Smooth muscle cell (in vitro differentiated cells): ENCODE measurements around the gene IFT172. TPM values are rescaled to one million over a fixed set of nuclear protein-coding genes. Genes with fewer than 3 reads are reported as not detected.

ENCODE experiments used
- DNase-seq: peaks from one replicate; lab custom pipeline; 2025; ENCODE audit not compliant: unreplicated experiment; lab: John Stamatoyannopoulos, UW
- H2AFZ ChIP-seq: fragments of 200-600 bp; sonication (generic); 2 replicates; pipeline ENCODE4 v1.6.0; 2016; ENCODE audit warnings: antibody characterized with exemption, low read depth, mild to moderate bottlenecking
- H3F3A ChIP-seq: fragments of 200-600 bp; sonication (generic); 2 replicates; pipeline ENCODE4 v1.6.0; 2017; ENCODE audit warnings: antibody characterized with exemption, low read depth
- H3K27ac ChIP-seq: fragments of 200-600 bp; sonication (generic); 2 replicates; pipeline ENCODE4 v1.5.1; 2016; ENCODE audit warnings: low read depth, mild to moderate bottlenecking
- H3K27me3 ChIP-seq: fragments of 200-600 bp; sonication (generic); 2 replicates; pipeline ENCODE4 v1.6.1; 2016; ENCODE audit warnings: low read depth, mild to moderate bottlenecking
- H3K36me3 ChIP-seq: fragments of 200-600 bp; sonication (generic); 2 replicates; pipeline ENCODE4 v1.5.1; 2016; ENCODE audit warnings: low read depth
- H3K4me1 ChIP-seq: fragments of 200-600 bp; sonication (generic); 2 replicates; pipeline ENCODE4 v1.5.1; 2016; ENCODE audit warnings: low read depth
- H3K4me2 ChIP-seq: fragments of 200-600 bp; sonication (generic); 2 replicates; pipeline ENCODE4 v1.6.0; 2016; ENCODE audit warnings: mild to moderate bottlenecking
- H3K4me3 ChIP-seq: fragments of 200-600 bp; sonication (generic); 2 replicates; pipeline ENCODE4 v1.5.1; 2016; ENCODE audit warnings: mild to moderate bottlenecking
- H3K79me2 ChIP-seq: fragments of 200-600 bp; sonication (generic); 2 replicates; pipeline ENCODE4 v1.6.0; 2016; ENCODE audit warnings: low read depth, mild to moderate bottlenecking
- H3K9ac ChIP-seq: fragments of 200-600 bp; sonication (generic); 2 replicates; pipeline ENCODE4 v1.6.0; 2016; ENCODE audit warnings: low read depth
- H3K9me3 ChIP-seq: fragments of 200-600 bp; sonication (generic); replicated peaks from 2 replicates; pipeline ENCODE4 v1.5.1; 2016; ENCODE audit warnings: low read depth
- H4K20me1 ChIP-seq: fragments of 200-600 bp; sonication (generic); 2 replicates; pipeline ENCODE4 v1.6.0; 2016; ENCODE audit warnings: low read depth
- CTCF ChIP-seq: fragments of 200-600 bp; sonication (generic); IDR thresholded peaks from 2 replicates; pipeline ENCODE4 v1.5.1; 2017; ENCODE audit warnings: borderline replicate concordance, mild to moderate bottlenecking, antibody characterized with exemption; ENCODE audit not compliant: insufficient read depth, poor library complexity, severe bottlenecking
- WGBS: methylation state at CpG from one replicate; pipeline ENCODE4 v1.1.7; 2016; ENCODE audit warnings: low lambda C conversion rate; 5-methylcytosine and 5-hydroxymethylcytosine counted together
- polyA plus RNA-seq: library from polyadenylated mRNA; unstranded; fragments of >200 nt; fragmentation: Nextera tagmentation; extraction: Ambion mirVana; gene quantifications from 2 replicates; pipeline ENCODE4 v1.2.1, GENCODE V29; 2016
- total RNA-seq: library from RNA; depleted of rRNA; stranded (reverse); fragments of >200 nt; gene quantifications from 2 replicates; pipeline ENCODE4 v1.2.3, GENCODE V29; 2014

IFT172 gene
- total and polyA plus RNA-seq, 2 experiments from 2014 or later, result 12.5 to 26.3 TPM

- no peaks in the 10 kb centered on the region for H3K4me1 ChIP-seq
- H3K79me2 ChIP-seq, result no peaks in the 10 kb centered on the region
- H3K9ac ChIP-seq, result no peak overlapping the region
- H2AFZ ChIP-seq, result no peak overlapping the region
- H3K9me3 ChIP-seq, result no peaks in the 10 kb centered on the region
- H3K4me2 ChIP-seq, result no peak overlapping the region
- H3K27ac ChIP-seq, result no peak overlapping the region
- no peaks in the 10 kb centered on the region for H4K20me1 ChIP-seq
- H3K27me3 ChIP-seq, result no peaks in the 10 kb centered on the region
- H3K4me3 ChIP-seq, result no peak overlapping the region
- no peak for DNase-seq
- no peak for TF ChIP-seq CTCF
- 93% methylated on average over 3 of the region's 3 CpGs for WGBS
- no peaks in the 10 kb centered on the region for H3K36me3 ChIP-seq
- H3F3A ChIP-seq, result no peaks in the 10 kb centered on the region
Observed at GRCh38 chr2:27448381-27448780, 41.2 kb downstream of the IFT172 start.

- H3K4me2 ChIP-seq, result no peak overlapping the region
- WGBS, result 99% methylated on average over 3 of the region's 3 CpGs
Observed at GRCh38 chr2:27446057-27446456, 43.5 kb downstream of the IFT172 start.

GRCh38 chr2:27445615-27446014 lies 43.9 kb downstream of the IFT172 start:
- Histone ChIP-seq H3K27ac (no peak overlapping the region), H3K79me2 (no peaks in the 10 kb centered on the region), H3K4me1 (peaks cover 4% of the 10 kb centered on the region), H3K9ac (no peak overlapping the region), H3K4me2 (no peak overlapping the region), H3K36me3 (no peaks in the 10 kb centered on the region), H4K20me1 (peaks cover 24% of the 10 kb centered on the region), H3K9me3 (no peaks in the 10 kb centered on the region), H3K27me3 (no peaks in the 10 kb centered on the region), H3K4me3 (no peak overlapping the region), H3F3A (peaks cover 8% of the 10 kb centered on the region), H2AFZ (no peak overlapping the region)
- DNase-seq, result no peak
- over 99% methylated on average over 8 of the region's 8 CpGs for WGBS
- no peak for TF ChIP-seq CTCF

More at GRCh38 chr2:27446057-27446456, 43.5 kb downstream of the IFT172 start:
- no peak for TF ChIP-seq CTCF
- no peak overlapping the region for H3K27ac ChIP-seq
- peaks cover 4% of the 10 kb centered on the region for H3K4me1 ChIP-seq
- H3K36me3 ChIP-seq, result no peaks in the 10 kb centered on the region
- no peak overlapping the region for H2AFZ ChIP-seq
- H4K20me1 ChIP-seq, result peaks cover 19% of the 10 kb centered on the region
- no peak overlapping the region for H3K9ac ChIP-seq
- H3K9me3 ChIP-seq, result no peaks in the 10 kb centered on the region
- peaks cover 4% of the 10 kb centered on the region for H3F3A ChIP-seq
- H3K79me2 ChIP-seq, result no peaks in the 10 kb centered on the region
- H3K4me3 ChIP-seq, result no peak overlapping the region
- H3K27me3 ChIP-seq, result no peaks in the 10 kb centered on the region
- no peak for DNase-seq

- H3K27me3 ChIP-seq, result no peaks in the 10 kb centered on the region
- H4K20me1 ChIP-seq, result peaks cover 28% of the 10 kb centered on the region
- no peaks in the 10 kb centered on the region for H3K79me2 ChIP-seq
- no peak for DNase-seq
- H3K36me3 ChIP-seq, result peaks cover 4% of the 10 kb centered on the region
- H3K9me3 ChIP-seq, result no peaks in the 10 kb centered on the region
- TF ChIP-seq CTCF, result no peak
- H3K9ac ChIP-seq, result no peak overlapping the region
- peaks cover 13% of the 10 kb centered on the region for H3F3A ChIP-seq
- H3K4me3 ChIP-seq, result no peak overlapping the region
- H2AFZ ChIP-seq, result no peak overlapping the region
- H3K4me1 ChIP-seq, result peaks cover 4% of the 10 kb centered on the region
- WGBS, result 96% methylated on average over 8 of the region's 8 CpGs
- no peak overlapping the region for H3K4me2 ChIP-seq
- H3K27ac ChIP-seq, result no peak overlapping the region
Observed at GRCh38 chr2:27445155-27445554, 44.4 kb downstream of the IFT172 start.
